HL-60/S4 treated with phorbol 12-myristate 13-acetate at 8.2 ng/mL for 4 days and 3 days (cell line): ENCODE results near the gene MEIKIN.

Experiments
- in situ Hi-C: fragments of 300-500 bp; cut with MboI; formaldehyde crosslinking; loops from 2 replicates; pipeline ENCODE4 v1.15.0; 2022; ENCODE audit warnings: low sequenced_read_pairs

Gene MEIKIN

GRCh38 chr5:131974622-131974955 is 29.1 kb upstream of the MEIKIN start:
- in situ Hi-C loops, result no loop called here

DNA sequence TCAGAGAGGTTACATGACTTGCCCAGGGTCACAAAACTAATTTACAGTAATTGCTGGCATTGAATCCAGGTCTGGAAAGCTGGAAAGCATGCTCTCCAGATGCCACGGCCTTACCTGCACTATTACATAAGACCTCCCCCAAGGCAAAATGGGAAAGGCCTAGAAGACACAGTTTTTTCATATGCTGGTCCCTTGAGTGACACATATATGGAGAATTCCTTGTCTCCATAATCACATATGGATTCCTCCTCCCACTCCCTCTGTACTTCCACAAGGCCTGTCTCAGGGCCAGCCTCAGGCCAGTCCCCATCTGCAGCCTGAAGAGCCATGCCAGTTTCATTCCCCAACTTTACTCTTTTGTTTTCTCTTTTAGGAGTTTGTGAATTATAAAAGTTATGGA is 28.6 kb upstream of the MEIKIN start:
- in situ Hi-C loops, result no loop called here

- in situ Hi-C loops, result no loop called here
These were observed 27.7 kb upstream of the MEIKIN start for GRCh38 chr5:131973089-131973712.

DNA sequence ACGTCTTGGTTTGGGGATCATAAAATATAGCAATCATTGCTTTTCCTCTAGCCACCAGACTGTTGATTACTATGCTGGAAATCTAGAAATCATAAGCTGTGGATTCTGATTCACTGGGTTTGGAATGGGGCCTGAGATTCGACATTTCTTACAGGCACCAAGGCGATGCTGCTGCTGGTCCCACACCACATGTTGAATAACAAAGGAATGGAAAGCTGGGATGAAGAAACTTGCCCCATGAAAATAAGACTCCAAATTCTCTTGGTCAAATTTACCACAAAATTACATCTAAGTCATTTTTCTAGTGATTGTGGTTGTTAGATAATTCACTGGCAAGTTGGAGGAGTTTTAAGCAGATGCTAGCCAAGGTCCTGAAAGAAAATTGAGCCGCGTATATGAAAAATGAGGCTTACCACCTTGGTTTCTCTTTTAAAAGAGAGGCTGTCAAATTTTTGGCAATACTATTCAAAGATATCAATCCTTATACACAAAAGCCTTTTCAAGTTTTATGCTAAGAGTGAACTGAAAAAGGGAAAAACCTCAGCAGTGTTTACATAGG is 23.0 kb upstream of the MEIKIN start:
- in situ Hi-C loops, result no loop called here

DNA sequence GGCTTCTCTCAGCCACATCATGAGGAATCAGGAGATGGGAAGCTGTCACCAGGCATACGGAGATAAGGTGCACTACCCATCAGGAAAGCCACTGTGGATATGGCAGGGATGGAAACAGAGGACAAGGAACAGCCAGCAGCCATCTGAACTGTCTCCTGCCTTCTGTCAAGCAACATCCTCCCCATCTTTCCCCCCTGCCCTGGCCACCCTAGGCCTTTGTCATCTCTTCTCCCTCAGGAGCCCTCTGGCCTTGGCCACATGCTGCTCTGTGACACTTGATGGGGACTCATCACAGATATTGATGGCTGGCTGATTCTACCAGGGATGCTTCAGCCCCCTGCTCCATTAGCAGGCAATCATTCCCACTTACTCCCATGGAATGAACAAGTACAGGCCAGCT is 21.1 kb upstream of the MEIKIN start:
- in situ Hi-C loops, result no loop called here

DNA sequence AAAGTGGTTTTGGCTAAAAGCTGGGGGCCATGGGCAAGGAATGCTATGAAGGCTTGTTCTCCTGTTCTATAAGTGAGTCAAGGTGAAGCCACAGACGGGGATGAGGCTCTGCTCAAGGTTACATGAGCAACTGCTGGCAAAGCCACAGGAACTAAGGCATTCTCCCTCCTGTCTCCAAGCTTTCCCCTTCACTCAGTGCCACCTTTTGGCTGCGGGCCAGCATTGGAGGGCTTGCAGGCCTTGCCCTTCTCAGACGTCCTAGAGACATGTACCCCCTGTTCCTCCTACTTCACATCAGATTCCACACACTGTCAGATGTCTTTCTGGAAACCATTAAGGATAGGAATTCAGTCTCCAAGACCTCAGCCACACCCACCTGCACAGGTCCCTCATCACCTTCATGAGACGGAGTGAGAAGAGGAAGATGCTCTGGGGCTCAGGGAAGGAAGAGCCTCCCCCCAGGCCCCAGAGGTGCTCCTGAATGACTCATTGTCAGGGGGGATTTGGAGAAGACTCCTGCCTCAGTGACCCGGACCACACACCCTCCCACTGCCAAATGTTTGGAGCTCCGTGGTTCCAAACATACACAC is 20.5 kb upstream of the MEIKIN start:
- in situ Hi-C loops, result no loop called here

- in situ Hi-C loops, result no loop called here
These were observed 14.4 kb upstream of the MEIKIN start for GRCh38 chr5:131959906-131960305.

DNA sequence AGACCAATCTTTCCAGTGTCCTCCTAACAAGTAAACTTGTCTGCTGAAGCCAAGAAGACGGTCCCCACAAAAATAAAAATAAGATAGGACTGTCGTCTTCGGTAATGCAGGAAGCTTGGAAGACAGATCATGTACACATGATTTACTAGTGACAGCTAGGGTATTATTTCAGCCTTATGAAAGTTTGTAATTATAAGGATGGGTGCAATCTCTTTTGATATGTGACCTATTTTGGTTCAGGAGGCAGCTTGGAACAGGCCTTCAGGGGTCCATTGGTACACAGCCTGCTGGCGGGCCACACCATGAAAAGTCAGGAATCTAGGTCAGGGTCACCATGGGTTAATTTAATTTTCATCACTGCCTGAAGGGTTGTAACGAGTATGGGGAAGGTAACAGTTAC is 13.7 kb upstream of the MEIKIN start:
- in situ Hi-C loops, result no loop called here

- in situ Hi-C loops, result no loop called here
These were observed 12.4 kb upstream of the MEIKIN start for GRCh38 chr5:131957721-131958441.

- in situ Hi-C loops, result no loop called here
These were observed 8.5 kb upstream of the MEIKIN start for GRCh38 chr5:131953969-131954368.

GRCh38 chr5:131952301-131952857 is 6.9 kb upstream of the MEIKIN start:
- in situ Hi-C loops, result no loop called here

DNA sequence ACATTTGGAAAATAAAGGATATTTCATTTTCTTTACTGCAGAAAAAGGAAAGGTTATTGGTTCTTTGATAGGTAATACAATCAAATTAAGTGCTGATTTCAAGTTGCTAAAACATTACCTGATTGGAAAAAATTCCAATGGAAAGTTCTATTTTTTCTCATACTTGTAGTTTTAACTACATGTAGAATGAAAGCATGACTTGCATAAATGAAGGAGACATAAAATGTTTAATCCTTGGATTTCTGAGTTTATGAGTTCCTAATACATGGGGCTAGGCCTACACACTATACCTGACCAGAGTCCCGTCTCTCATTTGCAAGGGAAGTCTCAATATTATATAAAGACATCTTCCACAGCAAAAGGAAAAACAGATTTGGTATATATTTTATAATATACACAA is 5.2 kb upstream of the MEIKIN start:
- in situ Hi-C loops, result no loop called here

DNA sequence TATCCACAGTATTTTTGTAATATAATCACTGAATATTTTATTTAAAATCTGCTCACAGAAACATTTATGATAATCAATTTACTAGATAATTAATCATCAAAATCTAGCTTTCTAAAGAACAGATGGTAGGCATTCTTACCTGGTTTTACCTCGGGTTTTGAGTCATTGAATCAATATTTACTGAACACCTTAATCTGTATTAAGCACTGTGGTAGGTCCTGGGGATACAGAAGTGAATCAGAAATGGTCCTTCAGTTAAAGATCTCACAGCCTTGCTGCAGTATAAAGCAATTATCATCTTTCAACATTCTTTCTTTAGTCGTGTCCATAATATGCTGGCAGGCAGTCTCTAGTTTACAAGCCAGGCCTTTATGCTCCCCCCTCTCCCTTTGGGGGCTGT is 2.0 kb upstream of the MEIKIN start:
- in situ Hi-C loops, result no loop called here

- in situ Hi-C loops, result no loop called here
These were observed 537 bp downstream of the MEIKIN start for GRCh38 chr5:131944702-131945550.

DNA sequence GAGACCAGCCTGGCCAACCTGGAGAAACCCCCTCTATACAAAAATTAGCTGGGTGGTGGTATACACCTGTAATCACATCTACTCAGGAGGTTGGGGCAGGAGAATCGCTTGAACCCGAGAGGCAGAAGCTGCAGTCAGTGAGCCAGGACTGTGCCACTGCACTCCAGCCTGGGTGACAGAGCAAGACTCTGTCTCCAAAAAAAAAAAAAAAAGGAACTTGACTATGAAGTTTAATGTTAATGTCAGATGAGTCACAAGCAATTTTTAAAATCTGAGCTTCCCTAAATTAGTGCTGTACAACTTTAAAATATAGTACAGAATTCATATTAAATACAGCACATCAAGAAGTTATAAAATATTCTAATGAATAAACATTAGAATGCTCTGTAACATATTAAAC is 1.5 kb downstream of the MEIKIN start:
- in situ Hi-C loops, result no loop called here

GRCh38 chr5:131942016-131942415 is 3.4 kb downstream of the MEIKIN start:
- in situ Hi-C loops, result no loop called here

DNA sequence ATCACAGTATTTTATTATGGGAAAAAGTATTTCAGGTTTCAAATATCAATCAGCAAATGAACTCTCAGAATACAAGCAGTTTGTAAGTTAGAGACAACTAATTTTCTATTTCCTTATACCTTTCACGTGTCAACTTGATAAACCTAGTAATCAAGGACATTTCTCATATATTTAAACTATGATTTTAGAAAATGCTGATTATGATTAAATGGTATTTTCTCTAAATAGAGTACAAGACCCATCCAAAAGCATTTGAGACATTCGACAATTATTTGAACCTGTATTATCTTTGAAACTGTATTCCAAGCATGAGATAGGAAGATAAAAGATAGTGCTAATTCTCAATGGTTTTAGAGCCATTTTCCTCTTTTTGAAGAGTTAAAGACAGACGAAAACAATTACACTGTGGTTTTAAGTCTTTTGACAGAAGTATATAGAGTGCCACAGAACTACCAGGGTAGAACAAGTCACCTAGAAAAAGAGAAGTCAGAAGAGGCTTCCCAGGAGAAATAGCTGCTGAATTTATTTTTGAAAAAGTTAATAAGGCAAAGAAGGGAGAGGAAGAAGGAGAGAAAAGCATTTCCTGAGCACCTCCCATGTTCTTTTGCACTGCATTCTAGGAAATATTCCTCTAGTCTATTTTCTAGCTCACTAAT is 5.6 kb downstream of the MEIKIN start:
- in situ Hi-C loops, result no loop called here

DNA sequence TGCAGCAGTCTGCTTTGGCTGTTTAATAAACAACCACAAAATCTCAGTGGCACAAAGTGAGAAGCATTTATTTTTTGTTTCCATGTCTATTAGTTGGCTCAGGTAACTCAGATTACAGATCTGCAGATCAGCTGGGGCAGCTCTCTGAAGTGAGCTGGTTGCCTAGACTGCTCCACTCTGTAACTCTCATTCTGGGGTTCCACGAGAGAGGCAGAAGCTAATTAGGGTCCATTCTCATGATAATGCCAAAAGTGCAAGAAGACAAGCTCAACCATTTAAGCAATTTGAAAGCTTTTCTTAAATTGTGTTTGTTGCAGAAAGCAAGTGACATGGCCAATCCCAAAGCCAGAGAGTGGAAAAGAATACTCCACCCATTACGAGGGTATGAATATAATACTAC is 13.2 kb downstream of the MEIKIN start:
- in situ Hi-C loops, result no loop called here

DNA sequence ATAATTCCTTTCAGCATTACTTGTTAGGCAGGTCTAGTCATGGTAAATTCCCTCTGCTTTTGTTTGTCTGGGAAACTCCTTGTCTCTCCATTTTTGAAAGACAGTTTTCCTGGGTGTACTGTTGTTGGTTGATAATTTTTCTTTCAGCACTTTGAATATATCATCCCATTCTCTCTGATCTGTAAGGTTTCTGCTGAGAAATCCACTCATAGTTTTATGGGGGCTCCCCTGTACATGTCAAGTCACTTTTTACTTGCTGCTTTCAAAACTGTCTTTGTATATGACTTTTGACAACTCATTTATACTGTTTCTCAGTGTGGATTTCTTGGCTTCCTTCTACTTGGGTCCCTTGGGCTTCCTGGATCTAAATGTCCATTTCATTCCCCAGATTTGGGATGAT is 16.5 kb downstream of the MEIKIN start:
- in situ Hi-C loops, result no loop called here

GRCh38 chr5:131926168-131926567 is 19.3 kb downstream of the MEIKIN start:
- in situ Hi-C loops, result no loop called here

- in situ Hi-C loops, result no loop called here
These were observed 29.0 kb downstream of the MEIKIN start for GRCh38 chr5:131916481-131916880.
